GM12878 (cell line): ENCODE results near the gene TRPV5. TPM values are rescaled to one million over a fixed set of nuclear protein-coding genes. Genes with fewer than 3 reads are reported as not detected.

Source experiments
- ATAC-seq: fragments of 200-7000 bp; cut with Tn5 transposase; 3 replicates; pipeline ENCODE4 v1.9.1; 2020; ENCODE audit warnings: mild to moderate bottlenecking, moderate library complexity
- BruUV-seq: library from RNA; stranded (reverse); fragments of 400-500 nt; replicated peaks from 2 replicates; lab custom pipeline; 2021; lab: Mats Ljungman, UMichigan
- CTCF ChIA-PET: fragments of 300-600 bp; sonication (Branson Sonifier 250); formaldehyde crosslinking; extraction: SDS; loops from one replicate; lab custom pipeline; 2021; ENCODE audit warnings: inconsistent platforms; lab: Yijun Ruan, JAX
- POLR2A ChIA-PET: fragments of 350-600 bp; formaldehyde crosslinking; extraction: SDS; loops from one replicate; lab custom pipeline; 2021; ENCODE audit warnings: inconsistent platforms; lab: Charles Lee
- RAD21 ChIA-PET: fragments of 300-600 bp; sonication (Branson Sonifier 250); formaldehyde crosslinking; loops from one replicate; lab custom pipeline; 2023; ENCODE audit warnings: antibody characterized with exemption; ENCODE audit not compliant: unreplicated experiment; lab: Charles Lee
- SMC1A ChIA-PET: fragments of 300-600 bp; sonication (Branson Sonifier 250); formaldehyde crosslinking; loops from one replicate; lab custom pipeline; 2023; ENCODE audit not compliant: unreplicated experiment, uncharacterized antibody; lab: Charles Lee
- DNase-seq: peaks from one replicate; pipeline ENCODE4 v3.0.0-alpha.2; 2011; ENCODE audit warnings: low read depth, low spot score
- FAIRE-seq: peaks from 3 replicates; lab custom pipeline; 2011; peaks lifted over from hg19 to GRCh38; lab: Jason Lieb, UNC
- H2AFZ ChIP-seq: 2 replicates; pipeline ENCODE4 v1.6.0; 2011; ENCODE audit warnings: low read depth, low read length, control low read depth; ENCODE audit not compliant: control insufficient read depth
- H3K27ac ChIP-seq: 2 replicates; pipeline ENCODE4 v1.5.1; 2011; ENCODE audit warnings: control low read depth; ENCODE audit not compliant: control insufficient read depth, insufficient read depth
- H3K27me3 ChIP-seq, 2 experiments: replicated peaks in 1 of 2; 2 replicates each; pipeline versions ENCODE4 v1.6.0 to v1.6.1; 2011; ENCODE audit warnings: low read length in 1 of 2; ENCODE audit not compliant: control insufficient read depth in 2 of 2, insufficient read depth in 2 of 2
- H3K36me3 ChIP-seq, 2 experiments: 2 replicates each; pipeline ENCODE4 v1.5.1; 2011; ENCODE audit warnings: low read length in 1 of 2; ENCODE audit not compliant: control insufficient read depth in 2 of 2, insufficient read depth in 2 of 2
- H3K4me1 ChIP-seq: 2 replicates; pipeline ENCODE4 v1.6.1; 2011; ENCODE audit warnings: mild to moderate bottlenecking, low read length, moderate library complexity, mixed read lengths; ENCODE audit not compliant: control insufficient read depth, insufficient read depth
- H3K4me2 ChIP-seq: 2 replicates; pipeline ENCODE4 v1.6.0; 2011; ENCODE audit warnings: control low read depth; ENCODE audit not compliant: control insufficient read depth, insufficient read depth
- H3K4me3 ChIP-seq: fragments of 200-600 bp; sonication (generic); 2 replicates; pipeline ENCODE4 v1.5.1; 2016
- H3K79me2 ChIP-seq: 2 replicates; pipeline ENCODE4 v1.6.0; 2011; ENCODE audit warnings: low read length; ENCODE audit not compliant: control insufficient read depth, insufficient read depth
- H3K9ac ChIP-seq: 2 replicates; pipeline ENCODE4 v1.8.0; 2011; ENCODE audit warnings: low read length, control low read depth, mixed read lengths; ENCODE audit not compliant: control insufficient read depth, insufficient read depth
- H3K9me3 ChIP-seq: replicated peaks from 3 replicates; pipeline ENCODE4 v1.5.1; 2011; ENCODE audit warnings: mild to moderate bottlenecking, low read length; ENCODE audit not compliant: control insufficient read depth, insufficient read depth
- H4K20me1 ChIP-seq: 2 replicates; pipeline ENCODE4 v1.6.0; 2011; ENCODE audit not compliant: control insufficient read depth, insufficient read depth
- CBFB ChIP-seq: IDR thresholded peaks from 2 replicates; pipeline ENCODE4 v1.6.1; 2016; ENCODE audit warnings: antibody characterized with exemption, low read depth
- E2F8 ChIP-seq: fragments of 450-650 bp; IDR thresholded peaks from 2 replicates; pipeline ENCODE4 v1.6.1; 2018; ENCODE audit warnings: mild to moderate bottlenecking, low read depth, moderate library complexity; ENCODE audit not compliant: partially characterized antibody
- SMAD1 ChIP-seq: fragments of 450-650 bp; IDR thresholded peaks from 2 replicates; pipeline ENCODE4 v1.6.1; 2018; ENCODE audit warnings: mild to moderate bottlenecking, low read depth; ENCODE audit not compliant: partially characterized antibody
- SMC3 ChIP-seq: IDR thresholded peaks from 2 replicates; pipeline ENCODE4 v1.6.1; 2011; ENCODE audit warnings: low read length, improper control_type of control experiment, borderline replicate concordance
- WGBS: methylation state at CpG from one replicate; pipeline ENCODE4 v1.1.6; 2016; ENCODE audit warnings: low lambda C conversion rate; ENCODE audit not compliant: insufficient replicate concordance, insufficient coverage; ENCODE audit errors: missing lambda C conversion rate; 5-methylcytosine and 5-hydroxymethylcytosine counted together
- in situ Hi-C: fragments of 300-500 bp; cut with MboI; formaldehyde crosslinking; loops from 9 replicates; pipeline ENCODE4 v1.14.3; 2018; ENCODE audit warnings: mixed read lengths
- intact Hi-C: fragments of 100-400 bp; cut with micrococcal nuclease; formaldehyde crosslinking; loops from one replicate; pipeline ENCODE4 v1.14.2; 2022; ENCODE audit not compliant: unreplicated experiment
- polyA plus RNA-seq, 11 experiments: library from polyadenylated mRNA; depleted of rRNA in 4 of 11; unstranded in 6 of 11; stranded (reverse) in 5 of 11; fragments of >200 nt; fragmentation: Nextera tagmentation in 4 of 11; fragmentation: Illumina TruSeq in 1 of 11; extraction: Ambion mirVana in 4 of 11; extraction: Trizol in 1 of 11; gene quantifications; 1 replicate in 1 of 11; 2 replicates in 10 of 11; pipeline versions ENCODE4 v1.2.1 to v1.2.3, GENCODE V29; 2011 to 2016; ENCODE audit warnings: inconsistent platforms in 2 of 11, missing spikeins in 2 of 11, low read depth in 1 of 11
- total RNA-seq, 4 experiments: library from RNA; depleted of rRNA in 3 of 4; stranded (reverse); fragments of >200 nt in 3 of 4; fragmentation: Illumina TruSeq in 1 of 4; extraction: Trizol in 1 of 4; gene quantifications; 2 replicates each; pipeline versions ENCODE4 v1.2.1 to v1.2.3, GENCODE V29; 2013 to 2021

TRPV5 gene
- total and polyA plus RNA-seq, 10 of the 15 experiments (the other 5 are each of a cell fraction or from before 2014, with no cell fraction given): not detected

DNA sequence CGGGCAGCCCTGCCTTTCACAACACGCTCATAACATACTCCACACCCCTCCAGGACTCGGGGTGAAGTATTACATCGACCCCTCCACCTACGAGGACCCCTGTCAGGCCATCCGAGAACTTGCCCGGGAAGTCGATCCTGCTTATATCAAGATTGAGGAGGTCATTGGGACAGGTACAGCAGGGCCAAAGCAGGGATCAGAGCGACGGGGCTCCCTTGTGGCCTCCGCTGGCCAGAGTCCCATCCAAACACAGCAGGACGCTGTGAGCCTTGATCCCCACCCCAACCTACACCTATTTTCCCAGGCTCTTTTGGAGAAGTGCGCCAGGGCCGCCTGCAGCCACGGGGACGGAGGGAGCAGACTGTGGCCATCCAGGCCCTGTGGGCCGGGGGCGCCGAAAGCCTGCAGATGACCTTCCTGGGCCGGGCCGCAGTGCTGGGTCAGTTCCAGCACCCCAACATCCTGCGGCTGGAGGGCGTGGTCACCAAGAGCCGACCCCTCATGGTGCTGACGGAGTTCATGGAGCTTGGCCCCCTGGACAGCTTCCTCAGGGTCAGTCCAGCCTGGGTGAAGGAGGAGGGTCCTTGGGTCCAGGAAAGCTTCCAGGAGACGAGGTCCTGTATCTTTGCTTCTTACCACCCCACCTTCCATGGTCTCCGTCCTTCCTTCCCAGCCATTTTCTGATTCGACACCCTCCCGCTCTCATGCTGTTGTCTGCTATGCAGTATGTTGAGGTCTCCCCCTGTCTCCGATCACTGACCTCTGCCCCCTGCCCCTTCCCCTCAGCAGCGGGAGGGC, 65.2 kb downstream of the TRPV5 start:
- Histone ChIP-seq H3K27ac (no peak overlapping the region), H4K20me1 (no peaks in the 10 kb centered on the region), H3K4me1 (no peaks in the 10 kb centered on the region), H3K27me3 (no peaks in the 10 kb centered on the region), H3K4me2 (no peak overlapping the region), H3K9ac (no peak overlapping the region), H3K9me3 (no peaks in the 10 kb centered on the region), H3K4me3 (no peak overlapping the region), H2AFZ (no peak overlapping the region), H3K79me2 (no peaks in the 10 kb centered on the region), H3K36me3 (no peaks in the 10 kb centered on the region)
- POLR2A ChIA-PET: no interaction called here
- BruUV-seq: no TSS peak
- CTCF ChIA-PET: interaction anchor here (1.4 kb wide), 1 partner anchor 11 kb away, joined by 3 read pairs; no protein-coding TSS in a partner anchor
- 57% methylated on average over 27 of the region's 31 CpGs for WGBS
- in situ Hi-C loops: no loop called here
- FAIRE-seq (no peak), DNase-seq (no peak), ATAC-seq (no peak)
- TF ChIP-seq SMC3: no peak
- no peak for TF ChIP-seq E2F8
- no peak for TF ChIP-seq SMAD1
- TF ChIP-seq CBFB: no peak
- SMC1A ChIA-PET: interaction anchor here (1.5 kb wide), 1 partner anchor 85 kb away, joined by 3 read pairs; no protein-coding TSS in a partner anchor
- RAD21 ChIA-PET: interaction anchor here (1.3 kb wide), 1 partner anchor 265 kb away, joined by 3 read pairs; no protein-coding TSS in a partner anchor
- intact Hi-C loops: no loop called here
